OCI-LY1 (cell line): ENCODE results near the gene ASB4.

Source experiments
- EZH2 ChIP-seq: fragments of 200-600 bp; sonication (generic), shearing (Covaris generic); IDR thresholded peaks from 2 replicates; pipeline ENCODE4 v1.8.0; 2017; ENCODE audit warnings: borderline replicate concordance, mixed run types, mild to moderate bottlenecking, antibody characterized with exemption, low read length, moderate library complexity, mixed read lengths
- TF ChIP-seq, protein P1 (sequence below): fragments of 200-600 bp; sonication (generic), shearing (Covaris generic); IDR thresholded peaks from 2 replicates; pipeline ENCODE4 v1.5.1; 2017; ENCODE audit warnings: mild to moderate bottlenecking, antibody characterized with exemption, low read length, moderate library complexity, mixed read lengths

DNA sequence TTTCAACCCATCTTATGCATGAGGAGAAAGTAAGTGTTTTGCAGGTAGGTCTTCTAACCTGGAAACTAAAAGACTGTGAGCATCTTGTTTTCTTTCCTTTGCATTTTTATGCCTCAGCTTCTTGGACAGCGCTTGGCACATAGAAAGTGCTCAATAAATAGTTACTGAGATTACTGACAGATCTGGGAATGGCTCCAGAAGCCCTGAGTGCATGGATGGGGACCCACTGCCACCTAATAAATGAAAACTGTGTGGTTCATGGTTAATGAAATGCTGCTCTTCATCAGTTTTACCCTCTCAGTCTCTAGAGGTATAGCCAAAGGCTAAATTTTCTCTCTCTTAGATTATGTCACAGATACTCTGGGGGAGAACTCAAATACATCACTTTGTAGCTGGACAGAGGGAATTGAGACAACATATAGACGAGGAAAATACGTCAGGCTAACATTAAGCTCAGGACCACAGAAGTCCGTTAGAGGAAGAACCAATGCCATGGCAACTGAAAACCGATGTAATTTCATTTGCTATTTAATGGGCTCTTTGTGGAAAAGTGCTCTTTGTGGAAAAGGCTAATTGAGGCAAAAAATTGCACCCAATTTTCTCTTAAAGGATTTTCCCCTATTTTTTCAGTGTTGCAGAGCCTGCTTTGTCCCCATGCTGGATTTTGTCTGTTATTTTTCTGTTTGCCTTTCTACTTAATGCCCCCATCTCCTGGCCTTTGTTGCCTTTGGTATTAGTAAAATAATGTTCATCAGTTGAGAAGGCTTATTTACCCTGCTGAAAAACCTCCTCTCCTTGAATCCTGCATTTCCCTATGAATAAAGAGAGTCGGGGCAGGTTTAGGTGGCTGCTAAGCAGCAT is 17.8 kb downstream of the ASB4 start:
- TF ChIP-seq, protein P1, sequence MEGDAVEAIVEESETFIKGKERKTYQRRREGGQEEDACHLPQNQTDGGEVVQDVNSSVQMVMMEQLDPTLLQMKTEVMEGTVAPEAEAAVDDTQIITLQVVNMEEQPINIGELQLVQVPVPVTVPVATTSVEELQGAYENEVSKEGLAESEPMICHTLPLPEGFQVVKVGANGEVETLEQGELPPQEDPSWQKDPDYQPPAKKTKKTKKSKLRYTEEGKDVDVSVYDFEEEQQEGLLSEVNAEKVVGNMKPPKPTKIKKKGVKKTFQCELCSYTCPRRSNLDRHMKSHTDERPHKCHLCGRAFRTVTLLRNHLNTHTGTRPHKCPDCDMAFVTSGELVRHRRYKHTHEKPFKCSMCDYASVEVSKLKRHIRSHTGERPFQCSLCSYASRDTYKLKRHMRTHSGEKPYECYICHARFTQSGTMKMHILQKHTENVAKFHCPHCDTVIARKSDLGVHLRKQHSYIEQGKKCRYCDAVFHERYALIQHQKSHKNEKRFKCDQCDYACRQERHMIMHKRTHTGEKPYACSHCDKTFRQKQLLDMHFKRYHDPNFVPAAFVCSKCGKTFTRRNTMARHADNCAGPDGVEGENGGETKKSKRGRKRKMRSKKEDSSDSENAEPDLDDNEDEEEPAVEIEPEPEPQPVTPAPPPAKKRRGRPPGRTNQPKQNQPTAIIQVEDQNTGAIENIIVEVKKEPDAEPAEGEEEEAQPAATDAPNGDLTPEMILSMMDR, result no peak
- TF ChIP-seq EZH2, result no peak
